GM19452 (cell line): ENCODE data around the gene TNFRSF13B.
"Not testable (repeated sequence)": the region's sequence is repeated elsewhere in the genome, so short reads cannot be mapped to it uniquely, and the experiment has no call there.

ENCODE experiments used
- ATAC-seq: cut with Tn5 transposase; IDR thresholded peaks from one replicate; pipeline ENCODE4 v1.9.1; 2021; ENCODE audit not compliant: unreplicated experiment

TNFRSF13B gene

GRCh38 chr17:16912021-16912962 lies 59.6 kb downstream of the TNFRSF13B start:
- no peak for ATAC-seq

GRCh38 chr17:16911141-16911937 lies 60.6 kb downstream of the TNFRSF13B start:
- ATAC-seq: no peak

- ATAC-seq: no peak
Observed at GRCh38 chr17:16910341-16910740, 61.6 kb downstream of the TNFRSF13B start.

GRCh38 chr17:16909472-16910246 lies 62.3 kb downstream of the TNFRSF13B start:
- no peak for ATAC-seq

GRCh38 chr17:16908273-16908672 lies 63.6 kb downstream of the TNFRSF13B start:
- no peak for ATAC-seq

GRCh38 chr17:16906680-16907079 lies 65.2 kb downstream of the TNFRSF13B start:
- no peak for ATAC-seq

GRCh38 chr17:16905593-16906191 lies 66.2 kb downstream of the TNFRSF13B start:
- ATAC-seq: no peak

GRCh38 chr17:16903070-16903469 lies 68.8 kb downstream of the TNFRSF13B start:
- ATAC-seq: not testable (repeated sequence)

- ATAC-seq: no peak
Observed at GRCh38 chr17:16900288-16900882, 71.5 kb downstream of the TNFRSF13B start.

- ATAC-seq: not testable (repeated sequence)
Observed at GRCh38 chr17:16897211-16897896, 74.6 kb downstream of the TNFRSF13B start.

GRCh38 chr17:16896235-16896634 lies 75.7 kb downstream of the TNFRSF13B start:
- not testable (repeated sequence) for ATAC-seq

- not testable (repeated sequence) for ATAC-seq
Observed at GRCh38 chr17:16893527-16893926, 78.4 kb downstream of the TNFRSF13B start.

- not testable (repeated sequence) for ATAC-seq
Observed at GRCh38 chr17:16892876-16893454, 79.0 kb downstream of the TNFRSF13B start.

- ATAC-seq: no peak
Observed at GRCh38 chr17:16889088-16889465, 82.8 kb downstream of the TNFRSF13B start.
